Esophagus muscularis mucosa (tissue), 4 donors: ENCODE results near the gene ERN1. TPM values are rescaled to one million over a fixed set of nuclear protein-coding genes. Genes with fewer than 3 reads are reported as not detected.
A peak's percentile ranks its signal among the peaks of the same experiment; 100 is the strongest.

ENCODE experiments used
- DNase-seq: peaks from one replicate; pipeline ENCODE4 v3.0.0-alpha.2; 2017; ENCODE audit errors: extremely low spot score
- H3K27ac ChIP-seq, 4 donors: fragments of 200-600 bp; sonication (generic); replicated peaks in 1 of 4; 1 replicate in 3 of 4; 2 replicates in 1 of 4; pipeline ENCODE4 v1.5.1; 2016 to 2019; ENCODE audit warnings: mild to moderate bottlenecking in 1 of 4
- H3K27me3 ChIP-seq, 4 donors: fragments of 200-600 bp; sonication (generic); one replicate each; pipeline versions ENCODE4 v1.5.1 to v1.6.0; 2016 to 2019
- H3K36me3 ChIP-seq, 4 donors: fragments of 200-600 bp; sonication (generic); one replicate each; pipeline ENCODE4 v1.5.1; 2016 to 2019
- H3K4me1 ChIP-seq, 4 donors: fragments of 200-600 bp; sonication (generic); one replicate each; pipeline ENCODE4 v1.5.1; 2016 to 2019
- H3K4me3 ChIP-seq, 4 donors: fragments of 200-600 bp; sonication (generic); 1 replicate in 2 of 4; 2 replicates in 2 of 4; pipeline ENCODE4 v1.5.1; 2016 to 2019; ENCODE audit warnings: mild to moderate bottlenecking in 4 of 4, moderate library complexity in 1 of 4
- H3K9me3 ChIP-seq, 4 donors: fragments of 200-600 bp; sonication (generic); 1 replicate in 3 of 4; 2 replicates in 1 of 4; pipeline ENCODE4 v1.5.1; 2016 to 2019
- EP300 ChIP-seq: sonication (generic); formaldehyde crosslinking; IDR thresholded peaks from one replicate; pipeline ENCODE4 v1.6.1; 2017; ENCODE audit warnings: antibody characterized with exemption
- POLR2A ChIP-seq: fragments of 450-650 bp; IDR thresholded peaks from one replicate; pipeline ENCODE4 v1.6.1; 2017; ENCODE audit warnings: antibody characterized with exemption, moderate library complexity, mild to moderate bottlenecking, low read depth
- POLR2AphosphoS5 ChIP-seq, 2 donors: sonication (generic); formaldehyde crosslinking; IDR thresholded peaks; one replicate each; pipeline ENCODE4 v1.6.1; 2017; ENCODE audit warnings: antibody characterized with exemption in 2 of 2
- WGBS: methylation state at CpG from one replicate; pipeline ENCODE4 v1.1.5; 2018; 5-methylcytosine and 5-hydroxymethylcytosine counted together
- intact Hi-C: fragments of 100-400 bp; cut with DNase I; formaldehyde crosslinking; loops from one replicate; pipeline ENCODE4 v1.15.1; 2023
- total RNA-seq, 4 donors: library from RNA; depleted of rRNA; stranded (reverse); fragments of >200 nt; gene quantifications; one replicate each; pipeline versions ENCODE4 v1.1.0 to v1.2.1, GENCODE V29; 2016
- TF ChIP-seq, protein P1 (sequence below), 3 experiments: fragments of 200-600 bp in 2 of 3; fragments of 450-650 bp in 1 of 3; sonication (generic) in 2 of 3; IDR thresholded peaks; one replicate each; pipeline ENCODE4 v1.5.1; 2017 to 2019; ENCODE audit warnings: antibody characterized with exemption in 3 of 3, mild to moderate bottlenecking in 2 of 3, moderate library complexity in 1 of 3

ERN1 gene
- total RNA-seq, 4 donors from 2014 or later: 6.2 to 11.2 (median 9.3) TPM

DNA sequence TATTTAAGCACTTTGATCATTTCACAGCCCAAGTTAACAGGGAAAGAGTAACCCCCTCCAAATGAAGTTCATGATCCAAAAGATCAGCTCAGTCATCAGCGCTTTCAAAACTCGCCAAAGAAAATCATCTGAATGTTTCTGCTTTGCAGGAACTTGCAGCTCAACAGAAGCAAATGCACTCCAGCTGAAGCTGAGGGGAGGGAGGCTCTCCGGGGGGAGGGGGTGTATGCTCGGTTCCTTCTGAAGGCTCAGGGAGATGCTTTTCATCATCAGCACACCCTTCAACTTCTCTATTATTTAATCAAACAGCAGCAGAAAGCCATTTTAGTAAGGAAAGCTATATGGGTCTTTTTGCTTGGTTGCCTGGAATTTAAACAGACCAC lies 24.4 kb upstream of the ERN1 start:
- Histone ChIP-seq H3K36me3 (peaks cover 0 to 46% (median 23%) of the 10 kb centered on the region in 4 donors), H3K4me3 (no peak overlapping the region), H3K4me1 (peaks cover 24 to 65% (median 35%) of the 10 kb centered on the region in 4 donors), H3K27me3 (no peaks in the 10 kb centered on the region), H3K9me3 (no peaks in the 10 kb centered on the region), H3K27ac (peak overlapping the region in 1 of 4 donors; percentile 64)
- intact Hi-C loops: no loop called here
- 48% methylated on average over 4 of the region's 4 CpGs for WGBS
- no peak for TF ChIP-seq EP300
- DNase-seq: no peak

DNA sequence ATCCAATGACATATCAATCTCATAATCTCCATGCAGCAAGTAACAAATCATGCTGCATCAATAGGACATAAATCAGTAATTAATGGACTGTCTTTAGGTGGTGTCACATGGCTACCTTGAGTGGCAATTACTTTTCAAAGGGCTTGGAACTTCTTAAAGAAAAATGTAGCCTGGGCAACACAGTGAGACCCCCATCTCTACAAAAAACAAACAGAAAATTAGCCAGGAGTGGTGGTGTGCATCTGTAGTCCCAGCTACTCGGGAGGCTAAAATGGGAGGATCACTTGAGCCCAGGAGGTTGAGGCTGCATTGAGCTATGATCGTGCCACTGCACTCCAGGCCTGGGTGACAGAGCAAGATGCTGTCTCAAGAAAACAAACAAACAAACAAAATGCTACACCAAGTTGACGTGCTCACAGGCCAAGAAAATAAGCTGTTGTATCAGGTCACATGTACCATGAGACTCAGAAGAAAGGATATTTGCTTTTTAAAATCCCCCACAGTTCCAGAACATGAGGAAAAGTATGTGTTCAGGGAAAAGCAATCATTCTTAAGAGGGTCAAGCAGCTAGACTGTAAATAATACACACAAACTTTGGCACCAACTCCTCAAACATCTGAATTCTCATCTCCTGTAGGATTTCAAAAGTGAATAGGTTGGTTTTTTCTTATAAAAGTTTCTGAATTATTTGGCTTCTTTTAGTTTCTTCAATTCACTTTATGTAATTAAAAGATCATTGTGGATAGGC lies 23.8 kb upstream of the ERN1 start:
- Histone ChIP-seq H3K4me3 (no peak overlapping the region), H3K27ac (no peak overlapping the region), H3K36me3 (peaks cover 0 to 46% (median 23%) of the 10 kb centered on the region in 4 donors), H3K4me1 (peaks cover 24 to 65% (median 35%) of the 10 kb centered on the region in 4 donors), H3K27me3 (no peaks in the 10 kb centered on the region), H3K9me3 (no peaks in the 10 kb centered on the region)
- DNase-seq: no peak
- WGBS: 92% methylated on average over 3 of the region's 3 CpGs
- TF ChIP-seq, protein P1, sequence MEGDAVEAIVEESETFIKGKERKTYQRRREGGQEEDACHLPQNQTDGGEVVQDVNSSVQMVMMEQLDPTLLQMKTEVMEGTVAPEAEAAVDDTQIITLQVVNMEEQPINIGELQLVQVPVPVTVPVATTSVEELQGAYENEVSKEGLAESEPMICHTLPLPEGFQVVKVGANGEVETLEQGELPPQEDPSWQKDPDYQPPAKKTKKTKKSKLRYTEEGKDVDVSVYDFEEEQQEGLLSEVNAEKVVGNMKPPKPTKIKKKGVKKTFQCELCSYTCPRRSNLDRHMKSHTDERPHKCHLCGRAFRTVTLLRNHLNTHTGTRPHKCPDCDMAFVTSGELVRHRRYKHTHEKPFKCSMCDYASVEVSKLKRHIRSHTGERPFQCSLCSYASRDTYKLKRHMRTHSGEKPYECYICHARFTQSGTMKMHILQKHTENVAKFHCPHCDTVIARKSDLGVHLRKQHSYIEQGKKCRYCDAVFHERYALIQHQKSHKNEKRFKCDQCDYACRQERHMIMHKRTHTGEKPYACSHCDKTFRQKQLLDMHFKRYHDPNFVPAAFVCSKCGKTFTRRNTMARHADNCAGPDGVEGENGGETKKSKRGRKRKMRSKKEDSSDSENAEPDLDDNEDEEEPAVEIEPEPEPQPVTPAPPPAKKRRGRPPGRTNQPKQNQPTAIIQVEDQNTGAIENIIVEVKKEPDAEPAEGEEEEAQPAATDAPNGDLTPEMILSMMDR (IDR thresholded peaks at IDR 0.05): no peak
- TF ChIP-seq EP300: no peak
- TF ChIP-seq POLR2AphosphoS5 (IDR thresholded peaks at IDR 0.05): no peak
- TF ChIP-seq POLR2A: no peak
- intact Hi-C loops: no loop called here

DNA sequence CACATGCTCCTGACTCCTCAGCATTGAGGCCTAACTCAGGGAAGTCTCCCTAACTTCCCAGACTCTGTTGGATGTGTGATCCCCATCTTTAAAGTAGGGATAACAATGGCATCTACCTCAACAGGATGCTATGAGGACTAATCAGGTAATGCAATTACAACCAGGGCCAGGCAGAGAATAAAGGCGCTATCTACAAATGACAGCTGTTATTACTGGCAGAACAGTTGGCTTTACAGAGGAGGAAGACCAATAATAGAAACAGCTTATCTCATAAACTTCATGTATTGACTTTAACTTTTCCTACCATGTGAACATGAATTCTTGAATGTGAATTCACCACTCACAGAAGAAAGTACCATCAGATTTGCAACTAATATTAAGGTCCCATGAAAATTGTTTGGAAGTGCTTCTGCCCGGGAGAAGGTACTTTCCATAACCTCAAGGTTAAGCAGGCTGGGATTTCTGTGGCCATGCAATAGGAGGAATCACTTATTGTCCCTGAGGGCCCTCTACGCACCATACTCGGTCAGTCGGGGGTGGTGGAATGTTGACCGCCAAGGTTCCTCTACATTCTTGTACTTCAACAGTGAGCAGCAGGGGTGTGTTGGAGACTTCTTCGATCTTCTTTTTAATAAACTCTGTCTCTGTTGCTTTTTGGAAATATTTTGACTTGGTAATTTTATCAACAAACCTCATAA lies 22.6 kb upstream of the ERN1 start:
- H3K36me3 ChIP-seq: peaks cover 0 to 44% (median 23%) of the 10 kb centered on the region in 4 donors
- H3K27ac ChIP-seq: no peak overlapping the region
- no peak overlapping the region for H3K4me3 ChIP-seq
- H3K4me1 ChIP-seq: peaks cover 33 to 61% (median 42%) of the 10 kb centered on the region in 4 donors
- DNase-seq: no peak
- 93% methylated on average over 7 of the region's 7 CpGs for WGBS
- TF ChIP-seq EP300 (no peak), POLR2AphosphoS5 (IDR thresholded peaks at IDR 0.05) (no peak), POLR2A (no peak)
- TF ChIP-seq, protein P1 (IDR thresholded peaks at IDR 0.05): no peak
- H3K27me3 ChIP-seq: no peaks in the 10 kb centered on the region
- H3K9me3 ChIP-seq: no peaks in the 10 kb centered on the region
- intact Hi-C loops: no loop called here

- no peak overlapping the region for H3K4me3 ChIP-seq
- peaks cover 30 to 55% (median 40%) of the 10 kb centered on the region in 4 donors for H3K4me1 ChIP-seq
- H3K36me3 ChIP-seq: peaks cover 0 to 44% (median 23%) of the 10 kb centered on the region in 4 donors
- TF ChIP-seq, protein P1 (IDR thresholded peaks at IDR 0.05): no peak
- TF ChIP-seq POLR2A (no peak), EP300 (no peak), POLR2AphosphoS5 (IDR thresholded peaks at IDR 0.05) (no peak)
- intact Hi-C loops: no loop called here
- H3K27ac ChIP-seq: peak overlapping the region in 1 of 4 donors; percentile 53
- no peaks in the 10 kb centered on the region for H3K27me3 ChIP-seq
- WGBS: 100% methylated on average over 1 of the region's 1 CpG
- no peaks in the 10 kb centered on the region for H3K9me3 ChIP-seq
- DNase-seq: no peak
Observed at GRCh38 chr17:64151016-64151368, 21.0 kb upstream of the ERN1 start.

DNA sequence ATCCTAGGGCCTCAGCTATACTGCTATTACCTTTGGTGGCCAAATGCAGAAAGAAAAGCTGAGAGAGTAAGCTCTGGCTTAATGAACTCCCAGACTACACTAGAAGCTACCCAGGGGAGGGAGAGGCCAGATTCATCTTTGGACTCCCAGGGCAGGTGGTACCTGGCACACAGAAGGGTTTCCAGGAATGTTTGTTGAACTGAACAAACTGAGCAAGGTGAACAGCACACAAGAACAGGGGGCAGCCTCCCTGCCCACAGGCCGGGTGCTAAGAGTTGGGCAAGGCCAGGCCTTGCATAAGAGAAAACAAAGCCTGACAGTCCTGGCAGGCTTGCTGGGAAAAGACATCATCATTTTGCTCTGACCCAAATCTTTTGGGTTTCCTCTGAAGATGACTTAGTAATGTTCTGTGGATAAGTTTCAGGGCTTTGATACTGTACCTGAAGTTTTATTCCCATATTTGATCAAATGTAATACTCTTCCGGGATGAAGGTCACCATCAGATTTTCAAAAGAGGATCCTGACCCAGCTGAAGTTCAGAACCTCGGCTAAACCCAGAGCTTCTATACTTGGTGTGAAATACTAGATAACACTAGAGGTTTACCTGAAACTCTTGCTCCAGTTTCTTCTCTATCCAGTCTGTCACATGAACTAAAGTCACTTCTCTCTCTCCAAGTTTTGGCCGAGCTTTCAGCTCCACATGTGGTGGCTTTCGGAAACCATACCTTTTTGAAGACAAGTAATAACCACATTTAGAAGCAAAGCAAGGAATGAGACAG lies 20.5 kb upstream of the ERN1 start:
- no peaks in the 10 kb centered on the region for H3K27me3 ChIP-seq
- no peak overlapping the region for H3K4me3 ChIP-seq
- WGBS: 83% methylated on average over 5 of the region's 5 CpGs
- TF ChIP-seq POLR2AphosphoS5 (IDR thresholded peaks at IDR 0.05): no peak
- TF ChIP-seq, protein P1 (IDR thresholded peaks at IDR 0.05): no peak
- no peaks in the 10 kb centered on the region for H3K9me3 ChIP-seq
- intact Hi-C loops: no loop called here
- DNase-seq: no peak
- H3K27ac ChIP-seq: peak overlapping the region; percentile 27 to 53 (median 36)
- peaks cover 0 to 44% (median 23%) of the 10 kb centered on the region in 4 donors for H3K36me3 ChIP-seq
- peaks cover 24 to 50% (median 34%) of the 10 kb centered on the region in 4 donors for H3K4me1 ChIP-seq
